ENCODE data around the gene GLB1L3.

- no peak for TF ChIP-seq POLR2A (IDR thresholded peaks at IDR 0.05)
- TF ChIP-seq CTCF (IDR thresholded peaks at IDR 0.05): no peak
Observed at GRCh38 chr11:134294664-134295063, 18.5 kb downstream of the GLB1L3 start.
